ENCODE data around the gene EFNA5.

EFNA5 gene

GRCh38 chr5:107341376-107342084, 329.2 kb downstream of the EFNA5 start:
- no peak for DNase-seq (ENCODE audit: low read depth in 1 of 2, low spot score in 1 of 2)

DNA sequence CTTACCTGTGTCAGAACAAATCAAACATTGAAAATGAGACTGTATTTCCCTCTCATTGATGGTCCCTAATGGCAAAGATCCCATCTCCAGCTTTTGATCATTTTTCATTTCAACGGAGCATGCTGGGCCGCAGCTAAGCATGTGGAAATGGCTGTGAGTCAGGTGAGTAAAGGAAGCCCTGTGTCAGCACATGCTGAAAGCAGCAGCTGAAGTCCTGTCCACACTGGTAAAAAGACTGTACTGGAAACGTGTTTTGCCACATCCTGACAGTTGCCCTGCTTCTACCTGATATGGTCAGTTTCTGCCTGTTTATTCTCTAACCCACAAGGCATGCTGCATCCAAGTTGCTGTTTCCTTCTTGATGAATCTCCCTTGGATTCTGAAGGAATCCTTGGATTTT, 330.1 kb downstream of the EFNA5 start:
- no peak for DNase-seq (ENCODE audit: low read depth in 1 of 2, low spot score in 1 of 2)

DNA sequence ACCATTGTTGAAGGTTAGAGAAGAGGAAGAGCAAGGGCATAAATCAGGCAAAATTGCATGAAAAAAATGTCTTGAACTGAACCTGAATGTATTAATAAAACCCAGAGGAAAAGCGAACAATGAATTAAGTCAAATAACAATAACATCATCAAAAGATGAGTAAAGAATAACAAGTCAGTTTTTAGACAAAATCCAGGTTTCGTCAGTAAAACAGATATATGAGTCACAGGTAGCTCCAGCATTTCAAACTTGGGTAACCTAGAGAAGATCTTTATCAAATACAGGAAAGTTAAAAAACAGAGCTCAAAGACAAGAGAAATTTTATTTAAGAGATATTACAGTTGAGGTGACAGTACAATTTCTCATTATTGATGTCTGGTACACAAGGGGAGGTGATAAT, 332.4 kb downstream of the EFNA5 start:
- DNase-seq (ENCODE audit: low read depth in 1 of 2, low spot score in 1 of 2) = no peak

DNA sequence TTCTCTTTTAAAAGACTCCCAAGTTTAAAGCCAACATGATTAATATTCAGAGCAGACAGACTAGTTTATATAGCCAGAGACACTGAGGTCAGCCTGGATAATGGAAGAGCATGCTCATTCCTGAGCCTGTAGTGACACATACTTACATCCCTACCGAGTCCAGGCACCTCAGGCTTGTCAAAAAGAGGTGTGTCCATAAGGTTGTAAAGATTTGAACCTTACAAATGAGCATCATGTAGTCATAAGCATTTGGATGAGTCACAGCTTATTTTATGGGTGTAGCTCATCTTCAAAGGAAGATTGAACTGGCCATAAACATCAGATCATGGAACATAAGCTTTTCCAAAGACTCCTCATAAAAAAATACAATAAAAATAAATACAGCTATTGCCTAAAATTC, 333.5 kb downstream of the EFNA5 start:
- DNase-seq (ENCODE audit: low read depth in 1 of 2, low spot score in 1 of 2) = no peak

DNA sequence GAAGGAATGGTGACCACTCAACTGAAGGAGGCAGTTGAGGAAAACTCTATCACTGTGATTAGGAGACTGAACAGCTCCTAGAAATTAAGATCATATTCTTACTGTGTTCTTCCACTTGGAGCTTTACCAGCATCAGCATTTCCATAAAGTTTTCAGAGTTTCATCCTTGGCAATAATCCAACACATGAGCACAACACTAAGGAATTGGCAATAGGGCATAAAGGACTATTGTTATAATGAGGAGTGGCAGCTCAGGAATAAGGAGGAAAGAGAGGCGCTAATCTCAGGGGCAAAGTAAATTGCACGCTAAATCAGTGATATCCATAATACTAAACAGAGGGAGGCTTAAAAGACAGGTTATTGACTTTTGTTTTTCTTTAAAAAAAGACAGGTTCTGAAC, 338.9 kb downstream of the EFNA5 start:
- DNase-seq (ENCODE audit: low read depth in 1 of 2, low spot score in 1 of 2) = no peak

DNA sequence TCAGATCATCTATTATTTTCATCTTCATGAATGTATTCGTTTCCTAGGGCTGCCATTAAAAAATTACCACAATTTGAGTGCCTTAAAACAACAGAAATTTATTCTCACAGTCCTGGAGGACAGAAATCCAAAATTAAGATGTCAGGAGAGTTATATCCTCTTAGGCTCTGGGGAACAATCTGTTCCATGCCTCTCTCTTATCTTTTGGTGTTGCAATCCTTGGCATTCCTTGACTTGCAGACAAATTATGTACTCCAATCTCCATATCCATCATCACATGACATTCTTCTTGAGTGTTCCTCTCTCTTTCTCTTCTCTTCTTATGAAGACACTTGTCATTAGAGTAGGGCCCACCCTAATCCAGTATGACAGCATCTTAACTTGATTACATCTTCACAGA, 339.4 kb downstream of the EFNA5 start:
- DNase-seq (ENCODE audit: low read depth in 1 of 2, low spot score in 1 of 2) = no peak

DNA sequence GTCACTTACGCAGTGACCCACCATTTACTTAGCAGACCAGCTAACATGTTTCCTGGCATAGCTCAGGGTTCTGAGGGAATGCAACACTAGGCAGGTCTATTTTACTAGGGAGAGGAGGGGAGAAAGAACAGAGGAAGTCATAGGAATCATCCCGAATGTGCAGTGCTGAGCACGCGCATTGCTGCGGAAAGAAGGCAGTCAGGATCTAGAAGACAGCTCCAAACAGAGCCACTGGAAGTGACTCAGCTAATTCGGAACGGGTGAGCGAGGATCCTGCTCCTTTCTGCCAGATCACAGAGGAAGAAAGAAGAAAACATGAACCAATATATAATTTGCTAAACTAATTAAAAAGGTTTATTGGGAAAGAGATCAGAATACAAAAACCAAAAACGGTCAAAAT, 339.8 kb downstream of the EFNA5 start:
- no peak for DNase-seq (ENCODE audit: low read depth in 1 of 2, low spot score in 1 of 2)

- no peak for DNase-seq (ENCODE audit: low read depth in 1 of 2, low spot score in 1 of 2)
Observed at GRCh38 chr5:107329850-107330249, 340.9 kb downstream of the EFNA5 start.
